Prostate gland (tissue), 2 donors: ENCODE results near the gene GATD1. TPM values are rescaled to one million over a fixed set of nuclear protein-coding genes. Genes with fewer than 3 reads are reported as not detected.

Source experiments
- DNase-seq: peaks from one replicate; pipeline ENCODE4 v3.0.0-alpha.2; 2019; ENCODE audit warnings: low spot score
- H3K27ac ChIP-seq, 2 donors: fragments of 200-600 bp; sonication (generic); 2 replicates each; pipeline ENCODE4 v1.5.1; 2017 to 2019
- H3K27me3 ChIP-seq: fragments of 200-600 bp; sonication (generic); replicated peaks from 2 replicates; pipeline ENCODE4 v1.5.1; 2019; ENCODE audit not compliant: insufficient read depth
- H3K36me3 ChIP-seq, 2 donors: fragments of 200-600 bp; sonication (generic); 1 replicate in 1 of 2; 2 replicates in 1 of 2; pipeline versions ENCODE4 v1.5.1 to v1.8.1; 2017 to 2019
- H3K4me1 ChIP-seq: fragments of 200-600 bp; sonication (generic); replicated peaks from 2 replicates; pipeline ENCODE4 v1.5.1; 2019
- H3K4me3 ChIP-seq, 2 donors: fragments of 200-600 bp; sonication (generic); 2 replicates each; pipeline ENCODE4 v1.5.1; 2017 to 2019
- H3K9me3 ChIP-seq: fragments of 200-600 bp; sonication (generic); 2 replicates; pipeline ENCODE4 v1.5.1; 2017
- POLR2A ChIP-seq: fragments of 450-650 bp; IDR thresholded peaks from one replicate; pipeline ENCODE4 v1.6.1; 2016; ENCODE audit warnings: antibody characterized with exemption, mild to moderate bottlenecking
- POLR2AphosphoS5 ChIP-seq: sonication (generic); formaldehyde crosslinking; IDR thresholded peaks from one replicate; pipeline ENCODE4 v1.6.1; 2017; ENCODE audit warnings: antibody characterized with exemption
- WGBS: methylation state at CpG from one replicate; pipeline ENCODE4 v1.1.5; 2018; 5-methylcytosine and 5-hydroxymethylcytosine counted together
- intact Hi-C: fragments of 100-400 bp; cut with DNase I; formaldehyde crosslinking; loops from one replicate; pipeline ENCODE4 v1.14.2; 2022
- total RNA-seq, 2 donors: library from RNA; depleted of rRNA; stranded (reverse); fragments of >200 nt; gene quantifications; one replicate each; pipeline ENCODE4 v1.1.0, GENCODE V29; 2016
- TF ChIP-seq, protein P1 (sequence below), 4 experiments: fragments of 200-600 bp in 2 of 4; fragments of 450-650 bp in 2 of 4; sonication (generic) in 2 of 4; IDR thresholded peaks; 1 replicate in 3 of 4; 2 replicates in 1 of 4; pipeline ENCODE4 v1.5.1; 2016 to 2019; ENCODE audit warnings: antibody characterized with exemption in 4 of 4, mild to moderate bottlenecking in 2 of 4, moderate library complexity in 2 of 4

The GATD1 gene
- total RNA-seq, 2 donors from 2014 or later = 29.9 to 72.3 TPM

GRCh38 chr11:824942-825341 is 47.7 kb upstream of the GATD1 start:
- intact Hi-C loops = no loop called here
- 67% methylated on average over 11 of the region's 11 CpGs for WGBS
- Histone ChIP-seq H3K27me3 (no peaks in the 10 kb centered on the region), H3K4me3 (no peak overlapping the region), H3K36me3 (peaks cover 8 to 16% of the 10 kb centered on the region in 2 donors), H3K9me3 (no peaks in the 10 kb centered on the region), H3K27ac (peak overlapping the region in 1 of 2 donors; percentile 53), H3K4me1 (peaks cover 39% of the 10 kb centered on the region)
- DNase-seq = no peak
- TF ChIP-seq, protein P1, sequence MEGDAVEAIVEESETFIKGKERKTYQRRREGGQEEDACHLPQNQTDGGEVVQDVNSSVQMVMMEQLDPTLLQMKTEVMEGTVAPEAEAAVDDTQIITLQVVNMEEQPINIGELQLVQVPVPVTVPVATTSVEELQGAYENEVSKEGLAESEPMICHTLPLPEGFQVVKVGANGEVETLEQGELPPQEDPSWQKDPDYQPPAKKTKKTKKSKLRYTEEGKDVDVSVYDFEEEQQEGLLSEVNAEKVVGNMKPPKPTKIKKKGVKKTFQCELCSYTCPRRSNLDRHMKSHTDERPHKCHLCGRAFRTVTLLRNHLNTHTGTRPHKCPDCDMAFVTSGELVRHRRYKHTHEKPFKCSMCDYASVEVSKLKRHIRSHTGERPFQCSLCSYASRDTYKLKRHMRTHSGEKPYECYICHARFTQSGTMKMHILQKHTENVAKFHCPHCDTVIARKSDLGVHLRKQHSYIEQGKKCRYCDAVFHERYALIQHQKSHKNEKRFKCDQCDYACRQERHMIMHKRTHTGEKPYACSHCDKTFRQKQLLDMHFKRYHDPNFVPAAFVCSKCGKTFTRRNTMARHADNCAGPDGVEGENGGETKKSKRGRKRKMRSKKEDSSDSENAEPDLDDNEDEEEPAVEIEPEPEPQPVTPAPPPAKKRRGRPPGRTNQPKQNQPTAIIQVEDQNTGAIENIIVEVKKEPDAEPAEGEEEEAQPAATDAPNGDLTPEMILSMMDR (IDR thresholded peaks at IDR 0.05) = no peak
- TF ChIP-seq POLR2AphosphoS5 = no peak
- TF ChIP-seq POLR2A = no peak

GRCh38 chr11:824292-824880 is 47.1 kb upstream of the GATD1 start:
- DNase-seq = no peak
- intact Hi-C loops = no loop called here
- Histone ChIP-seq H3K36me3 (peaks cover 8 to 16% of the 10 kb centered on the region in 2 donors), H3K4me3 (no peak overlapping the region), H3K4me1 (peaks cover 33% of the 10 kb centered on the region), H3K27ac (no peak overlapping the region), H3K9me3 (no peaks in the 10 kb centered on the region), H3K27me3 (no peaks in the 10 kb centered on the region)
- WGBS = 78% methylated on average over 58 of the region's 59 CpGs
- no peak for TF ChIP-seq POLR2A
- TF ChIP-seq, protein P1 (IDR thresholded peaks at IDR 0.05) = no peak
- no peak for TF ChIP-seq POLR2AphosphoS5

DNA sequence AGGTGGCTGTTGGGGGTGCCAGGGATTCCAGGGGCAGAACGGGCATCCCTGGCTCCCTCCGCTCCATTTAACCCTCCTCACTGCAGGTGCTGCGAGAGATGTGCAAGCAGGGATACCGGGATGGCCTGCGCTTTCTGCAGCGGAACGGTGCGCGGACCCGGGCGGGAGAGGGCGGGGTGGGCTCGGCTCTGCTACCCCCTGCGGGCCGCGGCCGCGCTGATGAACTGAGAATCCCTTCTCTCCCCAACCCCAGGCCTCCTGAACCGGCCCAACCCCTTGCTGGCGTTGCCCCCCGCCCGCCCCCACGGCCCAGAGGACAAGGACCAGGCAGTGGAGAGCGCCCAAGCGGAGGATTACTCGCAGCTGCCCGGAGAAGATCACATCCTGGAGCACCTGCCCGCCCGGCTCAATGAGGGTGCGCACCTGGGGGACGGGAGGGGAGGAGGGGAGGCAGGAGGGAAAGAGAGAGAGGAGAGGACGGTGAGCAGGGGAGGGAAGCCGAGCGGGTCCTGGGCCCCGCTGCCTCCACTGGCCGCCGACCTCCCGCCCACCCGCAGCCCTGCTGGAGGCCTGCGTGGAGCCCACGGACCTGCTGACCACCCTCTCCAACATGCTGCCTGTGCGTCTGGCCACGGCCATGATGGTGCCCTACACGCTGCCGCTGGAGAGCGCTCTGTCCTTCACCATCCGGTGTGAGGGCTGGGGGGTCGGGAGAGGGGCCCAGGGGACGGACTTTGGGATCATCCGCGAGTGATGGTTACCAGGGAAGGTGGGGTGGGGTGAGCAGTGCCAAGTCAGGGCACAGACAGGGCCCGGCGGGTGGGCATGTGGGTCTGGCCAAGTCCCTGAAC is 46.4 kb upstream of the GATD1 start:
- Histone ChIP-seq H3K36me3 (peaks cover 8 to 16% of the 10 kb centered on the region in 2 donors), H3K27me3 (no peaks in the 10 kb centered on the region), H3K4me1 (peaks cover 32% of the 10 kb centered on the region), H3K4me3 (no peak overlapping the region), H3K27ac (no peak overlapping the region), H3K9me3 (no peaks in the 10 kb centered on the region)
- DNase-seq = no peak
- intact Hi-C loops = no loop called here
- TF ChIP-seq POLR2A (no peak), POLR2AphosphoS5 (no peak)
- TF ChIP-seq, protein P1 (IDR thresholded peaks at IDR 0.05) = no peak
- 86% methylated on average over 53 of the region's 53 CpGs for WGBS

- intact Hi-C loops = no loop called here
- no peak for DNase-seq
- Histone ChIP-seq H3K9me3 (no peaks in the 10 kb centered on the region), H3K4me1 (peaks cover 23% of the 10 kb centered on the region), H3K27ac (peak overlapping the region in 1 of 2 donors; percentile 91), H3K27me3 (no peaks in the 10 kb centered on the region), H3K4me3 (no peak overlapping the region), H3K36me3 (peaks cover 8 to 16% of the 10 kb centered on the region in 2 donors)
- 73% methylated on average over 22 of the region's 22 CpGs for WGBS
- TF ChIP-seq POLR2AphosphoS5 (no peak), POLR2A (no peak)
- TF ChIP-seq, protein P1 (IDR thresholded peaks at IDR 0.05) = no peak
Measured at GRCh38 chr11:821512-822371, 44.5 kb upstream of the GATD1 start.
